ENCODE data around the gene STK11.

The STK11 gene

DNA sequence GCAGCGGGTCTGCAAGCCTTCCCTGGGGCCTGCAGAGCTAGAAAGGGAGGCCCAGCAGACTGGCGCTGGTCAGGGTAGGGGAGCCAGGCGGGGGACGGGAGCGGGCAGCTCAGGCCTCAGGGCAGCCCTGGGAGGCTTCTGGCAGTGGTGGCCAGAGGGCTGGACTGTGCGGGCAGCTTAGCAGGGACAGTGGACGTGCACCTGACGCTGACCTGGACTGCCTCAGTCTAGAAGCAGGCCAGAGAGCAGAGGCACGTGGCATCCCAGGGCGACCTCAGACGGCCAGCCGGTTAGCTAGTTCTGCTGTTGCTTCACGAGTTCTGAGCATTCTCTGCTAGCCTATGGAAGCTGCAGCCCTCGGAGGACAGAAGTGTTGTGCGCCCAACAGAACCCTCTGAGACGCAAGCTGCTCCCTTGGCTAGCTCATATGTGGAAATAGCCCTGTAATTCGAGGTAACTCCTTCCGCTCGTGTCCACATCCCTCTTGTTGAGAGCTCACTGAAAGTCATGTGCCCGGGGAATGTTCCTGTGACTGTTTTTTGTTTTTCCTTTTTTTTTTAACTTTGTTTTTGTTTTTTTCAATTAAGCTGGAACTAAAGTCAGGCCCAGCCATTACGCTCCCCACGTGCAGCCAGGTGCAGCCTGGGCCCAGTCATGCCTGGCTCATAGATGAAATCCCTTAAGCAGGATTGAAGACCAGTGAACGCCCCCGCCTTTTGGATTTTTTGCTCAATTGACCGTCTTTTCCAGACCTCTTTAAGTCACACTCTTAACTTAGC, 67.9 kb downstream of the STK11 start:
- no peak for DNase-seq (ENCODE audit: low read depth)

DNA sequence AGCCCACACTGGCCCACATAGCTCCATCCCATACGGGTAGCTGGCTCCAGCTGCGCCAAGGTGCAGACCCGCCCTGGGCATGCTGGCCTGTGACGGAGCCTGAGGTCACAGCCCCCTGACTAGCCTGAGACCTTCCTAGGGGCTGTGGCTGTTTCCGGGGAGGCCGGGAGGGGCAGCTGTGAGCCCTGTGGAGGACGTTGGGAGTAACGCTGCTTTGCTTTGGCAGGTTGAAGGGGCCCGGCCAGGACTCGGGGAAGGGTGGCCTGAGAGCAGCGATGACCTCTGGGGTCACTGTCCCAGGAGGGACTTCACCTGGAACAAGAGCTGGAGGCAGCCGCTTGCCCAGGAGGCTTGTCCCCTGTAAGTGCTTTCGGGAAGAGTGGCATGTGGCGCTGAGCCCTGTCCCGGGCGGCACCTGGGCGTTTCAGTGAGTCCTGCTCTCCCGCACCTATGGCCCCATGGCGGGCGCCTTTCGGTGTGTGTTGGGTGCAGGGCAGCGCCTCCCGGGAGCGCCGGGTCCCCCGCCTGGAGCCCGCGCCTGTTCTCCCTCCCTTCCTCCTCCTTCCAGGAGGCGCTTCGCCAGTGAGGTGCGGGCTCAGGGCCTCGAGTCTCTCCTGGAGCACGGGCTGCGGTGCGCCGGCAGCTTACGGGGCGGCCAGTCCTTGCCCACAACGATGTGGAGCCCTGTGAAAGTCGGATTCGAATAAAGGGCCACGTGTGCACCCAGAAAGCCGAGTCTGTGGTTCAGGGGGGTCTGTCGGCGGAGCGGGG, 68.7 kb downstream of the STK11 start:
- DNase-seq (ENCODE audit: low read depth), result no peak

DNA sequence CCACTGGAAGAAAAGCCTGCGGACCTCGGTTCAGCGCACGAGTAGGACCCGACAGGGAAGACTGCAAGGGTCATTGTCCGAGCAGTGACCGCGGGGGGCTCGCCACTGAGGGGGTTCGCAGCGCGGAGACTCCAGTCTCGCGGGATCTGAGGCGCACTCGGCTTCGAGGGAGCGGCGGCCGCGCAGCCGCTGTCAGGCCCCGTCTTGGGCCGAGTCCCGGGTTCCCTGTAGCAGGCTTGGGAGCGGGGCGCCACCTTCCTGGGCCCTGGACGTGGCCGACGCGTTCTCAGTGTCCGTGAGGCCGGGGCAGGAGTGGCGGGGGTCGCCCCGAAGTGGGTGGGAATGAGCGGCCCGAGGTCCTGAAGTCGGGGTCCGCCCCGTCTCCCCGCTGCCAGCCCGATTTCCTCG, 69.3 kb downstream of the STK11 start:
- no peak for DNase-seq (ENCODE audit: low read depth)

DNA sequence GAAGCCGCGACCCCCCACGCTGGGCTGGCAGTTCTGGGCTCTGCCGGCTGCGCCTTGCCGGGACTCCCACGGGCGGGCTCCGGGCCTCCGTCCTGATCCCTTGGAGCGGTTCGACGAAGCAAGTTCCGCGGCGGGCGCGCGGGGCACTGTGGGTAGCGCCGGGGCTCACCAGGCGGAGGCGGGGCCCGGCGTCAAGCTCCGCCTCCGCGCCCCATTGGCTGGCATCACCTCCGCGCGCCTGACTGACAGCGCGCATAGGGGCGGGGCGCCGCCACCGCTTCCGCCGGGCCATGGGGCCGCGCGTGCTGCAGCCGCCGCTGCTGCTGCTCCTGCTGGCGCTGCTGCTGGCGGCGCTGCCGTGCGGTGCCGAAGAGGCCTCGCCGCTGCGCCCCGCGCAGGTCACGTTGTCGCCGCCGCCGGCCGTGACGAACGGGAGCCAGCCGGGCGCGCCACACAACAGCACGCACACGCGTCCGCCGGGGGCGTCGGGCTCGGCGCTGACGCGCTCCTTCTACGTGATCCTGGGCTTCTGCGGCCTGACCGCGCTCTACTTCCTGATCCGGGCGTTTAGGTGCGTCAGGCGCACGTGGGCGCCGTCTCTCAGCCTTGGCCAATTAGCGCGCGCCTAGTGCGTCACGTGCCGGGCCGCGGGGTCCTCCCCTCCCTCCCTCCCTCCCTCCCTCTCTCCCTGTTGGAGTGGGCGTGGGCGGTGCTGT, 69.8 kb downstream of the STK11 start, which contains the start of gene FAM174C:
TSS of gene FAM174C (plus strand) at position 271 of the 716 bp plus-strand sequence. CDS start at position 291, 20 bp downstream.
- DNase-seq (ENCODE audit: low read depth), result no peak

DNA sequence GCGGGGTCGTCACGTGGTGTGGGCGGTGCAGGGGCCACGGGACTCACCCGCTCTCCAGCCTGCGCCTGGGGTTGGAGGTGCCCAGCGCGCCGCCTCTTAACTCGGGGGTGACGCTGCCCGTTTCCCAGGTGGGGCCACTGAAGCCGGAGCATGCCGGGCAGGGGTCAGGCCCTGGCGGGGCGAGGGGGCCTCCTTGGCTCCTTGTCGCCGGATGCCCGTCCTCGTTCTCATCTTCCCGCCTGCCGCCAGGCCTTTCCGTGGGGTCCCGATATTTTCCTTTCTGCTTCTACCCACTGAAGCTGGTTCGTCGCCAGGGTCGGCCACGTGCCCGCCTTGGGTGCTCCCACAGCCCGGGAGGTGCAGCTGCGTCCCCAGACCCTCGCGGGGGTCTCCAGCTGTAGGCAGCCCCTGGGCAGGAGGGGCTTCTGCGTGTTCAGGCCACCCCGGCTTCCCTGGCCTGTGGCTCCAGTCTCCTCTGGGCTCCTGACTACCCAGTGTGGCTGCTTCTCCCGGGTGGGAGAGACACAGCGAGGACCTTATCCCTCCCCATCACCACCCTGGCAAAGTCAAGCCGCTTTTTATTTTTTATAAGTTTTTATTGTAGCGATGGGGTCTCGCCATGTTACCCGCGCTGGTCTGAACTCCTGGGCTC, 70.5 kb downstream of the STK11 start:
- DNase-seq (ENCODE audit: low read depth), result no peak

DNA sequence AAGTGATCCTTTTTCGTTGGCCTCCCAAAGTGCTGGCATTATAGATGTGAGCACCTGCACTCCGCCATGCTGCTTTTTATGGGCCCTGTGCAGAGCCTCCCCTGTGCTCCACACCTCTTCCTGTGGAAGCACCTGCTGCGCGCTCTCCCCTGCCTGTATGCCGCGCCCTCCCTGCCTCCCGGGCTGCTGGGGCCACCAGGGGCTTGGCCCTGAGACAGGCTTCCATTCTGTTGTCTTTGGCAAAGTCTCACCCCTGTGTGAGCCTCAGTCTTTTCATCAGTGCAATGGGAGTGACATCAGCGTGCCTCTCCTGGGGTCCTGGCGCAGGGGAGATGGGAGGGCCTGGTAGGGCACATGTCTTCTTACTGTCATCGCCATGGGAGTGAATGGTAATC, 71.0 kb downstream of the STK11 start:
- DNase-seq (ENCODE audit: low read depth), result no peak

DNA sequence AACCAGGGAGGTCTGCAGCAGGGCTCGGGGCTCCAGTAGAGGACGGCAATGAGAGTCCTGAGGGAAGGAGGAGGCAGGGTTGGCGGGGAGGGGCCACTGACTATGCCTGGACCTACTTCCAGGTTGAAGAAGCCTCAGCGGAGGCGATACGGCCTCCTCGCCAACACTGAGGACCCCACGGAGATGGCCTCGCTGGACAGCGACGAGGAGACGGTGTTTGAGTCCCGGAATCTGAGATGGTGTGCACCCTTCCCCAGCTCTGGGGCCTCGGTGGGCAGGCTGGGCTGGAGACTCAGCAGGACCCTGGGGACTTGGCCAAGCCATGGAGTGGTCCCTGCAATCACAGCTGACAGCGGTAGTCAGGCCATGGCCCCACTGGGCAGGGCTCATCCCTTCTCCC, 71.5 kb downstream of the STK11 start:
- no peak for DNase-seq (ENCODE audit: low read depth)

Measured in non-pigmented ciliary epithelial cell (primary cell).